ENCODE data around the gene ADAMTSL5.
"Not testable (repeated sequence)": the region's sequence is repeated elsewhere in the genome, so short reads cannot be mapped to it uniquely, and the experiment has no call there.

Gene ADAMTSL5

GRCh38 chr19:1549332-1549945 is 36.6 kb upstream of the ADAMTSL5 start:
- H3K27me3 ChIP-seq (ENCODE audit: low read length), result no peaks in the 10 kb centered on the region
- no peak overlapping the region for H2AFZ ChIP-seq (ENCODE audit: low read depth, low read length, severe bottlenecking)
- H3K4me3 ChIP-seq (ENCODE audit: insufficient read depth, low read length, poor library complexity, severe bottlenecking), result no peak overlapping the region
- H3K9ac ChIP-seq (ENCODE audit: low read length), result no peak overlapping the region
- no peak overlapping the region for H3K4me2 ChIP-seq (ENCODE audit: low read depth, low read length, poor library complexity, severe bottlenecking)
- TF ChIP-seq, protein P1, sequence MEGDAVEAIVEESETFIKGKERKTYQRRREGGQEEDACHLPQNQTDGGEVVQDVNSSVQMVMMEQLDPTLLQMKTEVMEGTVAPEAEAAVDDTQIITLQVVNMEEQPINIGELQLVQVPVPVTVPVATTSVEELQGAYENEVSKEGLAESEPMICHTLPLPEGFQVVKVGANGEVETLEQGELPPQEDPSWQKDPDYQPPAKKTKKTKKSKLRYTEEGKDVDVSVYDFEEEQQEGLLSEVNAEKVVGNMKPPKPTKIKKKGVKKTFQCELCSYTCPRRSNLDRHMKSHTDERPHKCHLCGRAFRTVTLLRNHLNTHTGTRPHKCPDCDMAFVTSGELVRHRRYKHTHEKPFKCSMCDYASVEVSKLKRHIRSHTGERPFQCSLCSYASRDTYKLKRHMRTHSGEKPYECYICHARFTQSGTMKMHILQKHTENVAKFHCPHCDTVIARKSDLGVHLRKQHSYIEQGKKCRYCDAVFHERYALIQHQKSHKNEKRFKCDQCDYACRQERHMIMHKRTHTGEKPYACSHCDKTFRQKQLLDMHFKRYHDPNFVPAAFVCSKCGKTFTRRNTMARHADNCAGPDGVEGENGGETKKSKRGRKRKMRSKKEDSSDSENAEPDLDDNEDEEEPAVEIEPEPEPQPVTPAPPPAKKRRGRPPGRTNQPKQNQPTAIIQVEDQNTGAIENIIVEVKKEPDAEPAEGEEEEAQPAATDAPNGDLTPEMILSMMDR (IDR thresholded peaks at IDR 0.05; ENCODE audit: insufficient read depth, low read length, poor library complexity, severe bottlenecking), result no peak
- TF ChIP-seq EZH2phosphoT487 (conservative IDR thresholded peaks at IDR 0.05; ENCODE audit: low read length), result no peak
- H3K9me3 ChIP-seq (ENCODE audit: insufficient read depth, low read length), result no peaks in the 10 kb centered on the region
- no peaks in the 10 kb centered on the region for H3K79me2 ChIP-seq (ENCODE audit: insufficient read depth, low read length)
- no peak overlapping the region for H3K27ac ChIP-seq (ENCODE audit: low read depth, low read length)
- no peaks in the 10 kb centered on the region for H4K20me1 ChIP-seq (ENCODE audit: low read depth, low read length)
- H3K36me3 ChIP-seq (ENCODE audit: low read length), result no peaks in the 10 kb centered on the region
- H3F3A ChIP-seq (ENCODE audit: insufficient read depth), result no peaks in the 10 kb centered on the region
- no peaks in the 10 kb centered on the region for H3K9me2 ChIP-seq (replicated peaks; ENCODE audit: insufficient read depth, low read length)

- Histone ChIP-seq H3K9me3 (ENCODE audit: insufficient read depth, low read length) (no peaks in the 10 kb centered on the region), H3F3A (ENCODE audit: insufficient read depth) (0 out of 2 replicates have a peak, but pooled peaks cover 3% of the 10 kb centered on the region), H3K4me2 (ENCODE audit: low read depth, low read length, poor library complexity, severe bottlenecking) (no peak overlapping the region), H3K9ac (ENCODE audit: low read length) (no peak overlapping the region), H3K36me3 (ENCODE audit: low read length) (no peaks in the 10 kb centered on the region), H3K27ac (ENCODE audit: low read depth, low read length) (no peak overlapping the region), H3K27me3 (ENCODE audit: low read length) (no peaks in the 10 kb centered on the region), H3K79me2 (ENCODE audit: insufficient read depth, low read length) (no peaks in the 10 kb centered on the region), H4K20me1 (ENCODE audit: low read depth, low read length) (no peaks in the 10 kb centered on the region), H3K4me3 (ENCODE audit: insufficient read depth, low read length, poor library complexity, severe bottlenecking) (no peak overlapping the region), H3K9me2 (replicated peaks; ENCODE audit: insufficient read depth, low read length) (no peaks in the 10 kb centered on the region), H2AFZ (ENCODE audit: low read depth, low read length, severe bottlenecking) (no peak overlapping the region)
- TF ChIP-seq, protein P1 (IDR thresholded peaks at IDR 0.05; ENCODE audit: insufficient read depth, low read length, poor library complexity, severe bottlenecking), result no peak
- TF ChIP-seq EZH2phosphoT487 (conservative IDR thresholded peaks at IDR 0.05; ENCODE audit: low read length), result no peak
These were observed 27.6 kb upstream of the ADAMTSL5 start for GRCh38 chr19:1540365-1540925.

DNA sequence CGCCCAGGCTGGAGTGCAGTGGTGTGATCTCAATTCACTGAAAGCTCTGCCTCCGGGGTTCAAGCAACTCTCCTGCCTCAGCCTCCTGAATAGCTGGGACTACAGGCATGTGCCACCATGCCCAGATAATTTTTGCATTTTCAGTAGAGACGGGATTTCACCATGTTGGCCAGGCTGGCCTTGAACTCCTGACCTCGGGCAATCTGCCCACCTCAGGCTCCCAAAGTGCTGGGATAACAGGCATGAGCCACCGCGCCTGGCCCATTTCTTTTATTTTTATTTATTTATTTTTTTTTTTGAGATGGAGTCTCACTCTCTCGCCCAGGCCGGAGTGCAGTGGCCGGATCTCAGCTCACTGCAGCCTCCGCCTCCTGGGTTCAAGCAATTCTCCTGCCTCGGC is 26.9 kb upstream of the ADAMTSL5 start:
- not testable (repeated sequence) for H3K9me3 ChIP-seq (ENCODE audit: insufficient read depth, low read length); H3K9ac ChIP-seq (ENCODE audit: low read length); H2AFZ ChIP-seq (ENCODE audit: low read depth, low read length, severe bottlenecking); H3F3A ChIP-seq (ENCODE audit: insufficient read depth); H3K27ac ChIP-seq (ENCODE audit: low read depth, low read length); H3K27me3 ChIP-seq (ENCODE audit: low read length); H3K36me3 ChIP-seq (ENCODE audit: low read length); H3K9me2 ChIP-seq (replicated peaks; ENCODE audit: insufficient read depth, low read length); H3K4me3 ChIP-seq (ENCODE audit: insufficient read depth, low read length, poor library complexity, severe bottlenecking); H3K4me2 ChIP-seq (ENCODE audit: low read depth, low read length, poor library complexity, severe bottlenecking); H3K79me2 ChIP-seq (ENCODE audit: insufficient read depth, low read length); H4K20me1 ChIP-seq (ENCODE audit: low read depth, low read length)

DNA sequence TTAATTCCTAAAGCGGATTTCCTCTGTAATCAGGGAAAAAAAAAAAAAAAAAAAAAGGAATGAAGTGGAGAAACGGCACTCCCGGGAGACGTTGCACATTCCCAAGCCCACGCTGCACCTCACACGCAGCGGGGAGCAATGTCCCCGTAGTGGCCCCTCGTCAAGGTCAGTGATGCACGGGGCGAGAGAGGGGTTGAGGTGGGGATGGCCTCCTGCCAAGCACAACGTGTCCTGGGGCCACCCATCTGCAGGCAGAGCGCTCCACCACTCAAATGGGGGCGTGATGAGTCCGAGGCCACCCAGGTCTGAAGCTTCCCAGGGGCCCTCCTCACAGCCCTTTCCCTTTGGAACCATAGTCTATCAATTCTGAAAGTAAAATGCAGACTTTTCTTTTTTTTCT is 26.2 kb upstream of the ADAMTSL5 start:
- Histone ChIP-seq H3K9me2 (replicated peaks; ENCODE audit: insufficient read depth, low read length) (no peaks in the 10 kb centered on the region), H4K20me1 (ENCODE audit: low read depth, low read length) (no peaks in the 10 kb centered on the region), H3K9ac (ENCODE audit: low read length) (no peak overlapping the region), H3K27me3 (ENCODE audit: low read length) (no peaks in the 10 kb centered on the region), H3K4me2 (ENCODE audit: low read depth, low read length, poor library complexity, severe bottlenecking) (no peak overlapping the region), H3K9me3 (ENCODE audit: insufficient read depth, low read length) (no peaks in the 10 kb centered on the region), H3K4me3 (ENCODE audit: insufficient read depth, low read length, poor library complexity, severe bottlenecking) (no peak overlapping the region), H3K79me2 (ENCODE audit: insufficient read depth, low read length) (no peaks in the 10 kb centered on the region), H3F3A (ENCODE audit: insufficient read depth) (0 out of 2 replicates have a peak, but pooled peaks cover 3% of the 10 kb centered on the region), H3K27ac (ENCODE audit: low read depth, low read length) (no peak overlapping the region), H3K36me3 (ENCODE audit: low read length) (no peaks in the 10 kb centered on the region), H2AFZ (ENCODE audit: low read depth, low read length, severe bottlenecking) (no peak overlapping the region)
- TF ChIP-seq, protein P1 (IDR thresholded peaks at IDR 0.05; ENCODE audit: insufficient read depth, low read length, poor library complexity, severe bottlenecking), result no peak
- TF ChIP-seq EZH2phosphoT487 (conservative IDR thresholded peaks at IDR 0.05; ENCODE audit: low read length), result no peak

DNA sequence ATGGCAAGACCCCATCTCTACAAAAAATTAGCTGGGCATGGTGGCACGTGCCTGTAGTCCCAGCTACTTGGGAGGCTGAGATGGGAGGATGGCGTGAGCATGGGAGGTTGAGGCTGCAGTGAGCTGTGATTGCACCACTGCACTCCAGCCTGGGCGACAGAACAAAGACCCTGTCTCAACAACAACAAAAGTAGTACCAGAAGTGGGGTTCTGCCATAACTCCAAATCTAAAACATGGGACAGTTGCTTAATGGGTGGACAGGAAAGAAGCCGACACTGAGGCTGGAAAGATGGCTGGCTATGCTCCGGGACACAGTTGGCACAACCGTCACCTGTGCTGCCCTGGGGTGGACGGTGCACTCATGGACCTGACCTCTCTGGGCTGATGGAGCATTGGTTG is 22.9 kb upstream of the ADAMTSL5 start:
- not testable (repeated sequence) for H3K9me2 ChIP-seq (replicated peaks; ENCODE audit: insufficient read depth, low read length); H3K9me3 ChIP-seq (ENCODE audit: insufficient read depth, low read length); H3K36me3 ChIP-seq (ENCODE audit: low read length); H3K4me3 ChIP-seq (ENCODE audit: insufficient read depth, low read length, poor library complexity, severe bottlenecking); H3K27me3 ChIP-seq (ENCODE audit: low read length); H3K4me2 ChIP-seq (ENCODE audit: low read depth, low read length, poor library complexity, severe bottlenecking); H4K20me1 ChIP-seq (ENCODE audit: low read depth, low read length); H3F3A ChIP-seq (ENCODE audit: insufficient read depth); H2AFZ ChIP-seq (ENCODE audit: low read depth, low read length, severe bottlenecking); H3K79me2 ChIP-seq (ENCODE audit: insufficient read depth, low read length); H3K9ac ChIP-seq (ENCODE audit: low read length); H3K27ac ChIP-seq (ENCODE audit: low read depth, low read length)

Measured in SU-DHL-6 (cell line).